Measurements from ENCODE around the gene GRB10.

- TF ChIP-seq CTCF (IDR thresholded peaks at IDR 0.05; ENCODE audit: poor library complexity, severe bottlenecking) (no peak), EP300 (conservative IDR thresholded peaks at IDR 0.05; ENCODE audit: poor library complexity, severe bottlenecking) (no peak), EZH2 (IDR thresholded peaks at IDR 0.05; ENCODE audit: borderline replicate concordance, insufficient read depth, low read length, poor library complexity, severe bottlenecking) (no peak)
- TF ChIP-seq, protein P1, sequence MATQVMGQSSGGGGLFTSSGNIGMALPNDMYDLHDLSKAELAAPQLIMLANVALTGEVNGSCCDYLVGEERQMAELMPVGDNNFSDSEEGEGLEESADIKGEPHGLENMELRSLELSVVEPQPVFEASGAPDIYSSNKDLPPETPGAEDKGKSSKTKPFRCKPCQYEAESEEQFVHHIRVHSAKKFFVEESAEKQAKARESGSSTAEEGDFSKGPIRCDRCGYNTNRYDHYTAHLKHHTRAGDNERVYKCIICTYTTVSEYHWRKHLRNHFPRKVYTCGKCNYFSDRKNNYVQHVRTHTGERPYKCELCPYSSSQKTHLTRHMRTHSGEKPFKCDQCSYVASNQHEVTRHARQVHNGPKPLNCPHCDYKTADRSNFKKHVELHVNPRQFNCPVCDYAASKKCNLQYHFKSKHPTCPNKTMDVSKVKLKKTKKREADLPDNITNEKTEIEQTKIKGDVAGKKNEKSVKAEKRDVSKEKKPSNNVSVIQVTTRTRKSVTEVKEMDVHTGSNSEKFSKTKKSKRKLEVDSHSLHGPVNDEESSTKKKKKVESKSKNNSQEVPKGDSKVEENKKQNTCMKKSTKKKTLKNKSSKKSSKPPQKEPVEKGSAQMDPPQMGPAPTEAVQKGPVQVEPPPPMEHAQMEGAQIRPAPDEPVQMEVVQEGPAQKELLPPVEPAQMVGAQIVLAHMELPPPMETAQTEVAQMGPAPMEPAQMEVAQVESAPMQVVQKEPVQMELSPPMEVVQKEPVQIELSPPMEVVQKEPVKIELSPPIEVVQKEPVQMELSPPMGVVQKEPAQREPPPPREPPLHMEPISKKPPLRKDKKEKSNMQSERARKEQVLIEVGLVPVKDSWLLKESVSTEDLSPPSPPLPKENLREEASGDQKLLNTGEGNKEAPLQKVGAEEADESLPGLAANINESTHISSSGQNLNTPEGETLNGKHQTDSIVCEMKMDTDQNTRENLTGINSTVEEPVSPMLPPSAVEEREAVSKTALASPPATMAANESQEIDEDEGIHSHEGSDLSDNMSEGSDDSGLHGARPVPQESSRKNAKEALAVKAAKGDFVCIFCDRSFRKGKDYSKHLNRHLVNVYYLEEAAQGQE (IDR thresholded peaks at IDR 0.05; ENCODE audit: borderline replicate concordance) = no peak
Measured at GRCh38 chr7:50584793-50585408, 197.8 kb downstream of the GRB10 start.
